Liver (tissue), 3 donors: ENCODE results near the gene DOCK1.

Experiments
- TAF1 ChIP-seq: conservative IDR thresholded peaks from 2 replicates; pipeline ENCODE4 v1.6.1; 2016; ENCODE audit warnings: antibody characterized with exemption, mild to moderate bottlenecking
- TF ChIP-seq, protein P1 (sequence below): IDR thresholded peaks from 2 replicates; pipeline ENCODE4 v1.6.1; 2016; ENCODE audit warnings: antibody characterized with exemption
- TF ChIP-seq, protein P2 (sequence below): fragments of 150-350 bp; IDR thresholded peaks from 2 replicates; pipeline ENCODE4 v1.5.1; 2017; ENCODE audit warnings: improper control_type of control experiment, low read depth, low read length; ENCODE audit not compliant: missing input control
- donor health status: healthy.
- donor health status: healthy.

DNA sequence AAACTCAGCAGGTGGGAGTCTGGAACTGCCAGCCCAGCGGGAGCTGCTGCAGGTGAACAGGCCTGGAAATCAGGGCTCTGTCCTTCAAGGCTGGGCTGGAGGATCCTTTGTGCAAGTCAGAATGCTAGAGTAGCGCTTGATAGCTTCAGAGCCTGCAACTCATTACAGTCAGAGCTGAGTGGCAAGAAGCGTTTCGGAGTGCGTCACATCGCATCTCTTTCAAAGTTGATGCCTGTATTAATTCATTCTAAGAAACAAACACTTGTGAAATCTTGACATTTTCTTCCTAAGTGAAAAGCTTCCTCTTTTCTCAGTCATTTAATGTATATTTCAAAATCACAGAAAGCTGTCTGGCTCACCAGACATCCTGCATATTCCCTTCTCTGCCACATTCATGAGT is 522.7 kb downstream of the DOCK1 start:
- TF ChIP-seq, protein P1, sequence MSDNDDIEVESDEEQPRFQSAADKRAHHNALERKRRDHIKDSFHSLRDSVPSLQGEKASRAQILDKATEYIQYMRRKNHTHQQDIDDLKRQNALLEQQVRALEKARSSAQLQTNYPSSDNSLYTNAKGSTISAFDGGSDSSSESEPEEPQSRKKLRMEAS: no peak
- TF ChIP-seq, protein P2, sequence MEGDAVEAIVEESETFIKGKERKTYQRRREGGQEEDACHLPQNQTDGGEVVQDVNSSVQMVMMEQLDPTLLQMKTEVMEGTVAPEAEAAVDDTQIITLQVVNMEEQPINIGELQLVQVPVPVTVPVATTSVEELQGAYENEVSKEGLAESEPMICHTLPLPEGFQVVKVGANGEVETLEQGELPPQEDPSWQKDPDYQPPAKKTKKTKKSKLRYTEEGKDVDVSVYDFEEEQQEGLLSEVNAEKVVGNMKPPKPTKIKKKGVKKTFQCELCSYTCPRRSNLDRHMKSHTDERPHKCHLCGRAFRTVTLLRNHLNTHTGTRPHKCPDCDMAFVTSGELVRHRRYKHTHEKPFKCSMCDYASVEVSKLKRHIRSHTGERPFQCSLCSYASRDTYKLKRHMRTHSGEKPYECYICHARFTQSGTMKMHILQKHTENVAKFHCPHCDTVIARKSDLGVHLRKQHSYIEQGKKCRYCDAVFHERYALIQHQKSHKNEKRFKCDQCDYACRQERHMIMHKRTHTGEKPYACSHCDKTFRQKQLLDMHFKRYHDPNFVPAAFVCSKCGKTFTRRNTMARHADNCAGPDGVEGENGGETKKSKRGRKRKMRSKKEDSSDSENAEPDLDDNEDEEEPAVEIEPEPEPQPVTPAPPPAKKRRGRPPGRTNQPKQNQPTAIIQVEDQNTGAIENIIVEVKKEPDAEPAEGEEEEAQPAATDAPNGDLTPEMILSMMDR: no peak
- TF ChIP-seq TAF1: no peak
